Fibroblast of the aortic adventitia (primary cell): ENCODE results near the gene SP2. TPM values are rescaled to one million over a fixed set of nuclear protein-coding genes. Genes with fewer than 3 reads are reported as not detected.

ENCODE experiments used
- DNase-seq: peaks from one replicate; pipeline ENCODE4 v3.0.0-alpha.2; 2010; ENCODE audit warnings: low read depth
- H3K4me3 ChIP-seq: 2 replicates; pipeline ENCODE4 v1.5.1; 2011; ENCODE audit warnings: low read depth, mild to moderate bottlenecking, control low read depth, low read length, moderate library complexity
- total RNA-seq: library from RNA; depleted of rRNA; stranded (reverse); fragments of >200 nt; gene quantifications from 2 replicates; pipeline ENCODE4 v1.2.3, GENCODE V29; 2012; ENCODE audit warnings: low replicate concordance
- TF ChIP-seq, protein P1 (sequence below): IDR thresholded peaks from 2 replicates; pipeline ENCODE4 v1.5.1; 2011; ENCODE audit warnings: mild to moderate bottlenecking, low read length, control low read depth, inconsistent platforms; ENCODE audit not compliant: insufficient read depth

SP2 gene
- total RNA-seq, 1 donor, result 3.7 TPM

DNA sequence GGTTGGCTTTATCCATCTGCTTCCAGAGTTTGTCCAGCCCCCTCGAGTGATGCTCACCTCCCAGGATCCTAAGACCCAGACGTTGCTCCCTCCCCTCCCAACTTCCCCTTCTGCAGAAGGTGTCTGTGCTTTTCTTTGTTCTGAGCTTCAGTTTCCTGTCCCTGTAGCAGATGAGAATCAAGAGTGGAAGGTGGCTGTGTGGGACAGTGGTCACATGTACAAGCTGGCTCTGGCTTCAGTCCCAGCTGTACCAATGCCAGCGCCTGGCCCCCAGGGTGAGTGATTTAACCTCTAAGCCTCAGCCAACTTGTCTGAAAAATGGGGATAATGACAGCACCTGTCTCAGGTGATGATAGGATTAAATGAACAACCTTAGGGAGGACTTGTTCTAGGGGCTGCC lies 53.9 kb downstream of the SP2 start:
- no peak for DNase-seq
- TF ChIP-seq, protein P1, sequence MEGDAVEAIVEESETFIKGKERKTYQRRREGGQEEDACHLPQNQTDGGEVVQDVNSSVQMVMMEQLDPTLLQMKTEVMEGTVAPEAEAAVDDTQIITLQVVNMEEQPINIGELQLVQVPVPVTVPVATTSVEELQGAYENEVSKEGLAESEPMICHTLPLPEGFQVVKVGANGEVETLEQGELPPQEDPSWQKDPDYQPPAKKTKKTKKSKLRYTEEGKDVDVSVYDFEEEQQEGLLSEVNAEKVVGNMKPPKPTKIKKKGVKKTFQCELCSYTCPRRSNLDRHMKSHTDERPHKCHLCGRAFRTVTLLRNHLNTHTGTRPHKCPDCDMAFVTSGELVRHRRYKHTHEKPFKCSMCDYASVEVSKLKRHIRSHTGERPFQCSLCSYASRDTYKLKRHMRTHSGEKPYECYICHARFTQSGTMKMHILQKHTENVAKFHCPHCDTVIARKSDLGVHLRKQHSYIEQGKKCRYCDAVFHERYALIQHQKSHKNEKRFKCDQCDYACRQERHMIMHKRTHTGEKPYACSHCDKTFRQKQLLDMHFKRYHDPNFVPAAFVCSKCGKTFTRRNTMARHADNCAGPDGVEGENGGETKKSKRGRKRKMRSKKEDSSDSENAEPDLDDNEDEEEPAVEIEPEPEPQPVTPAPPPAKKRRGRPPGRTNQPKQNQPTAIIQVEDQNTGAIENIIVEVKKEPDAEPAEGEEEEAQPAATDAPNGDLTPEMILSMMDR, result no peak
- H3K4me3 ChIP-seq, result no peak overlapping the region

GRCh38 chr17:47950448-47950847 lies 54.4 kb downstream of the SP2 start:
- no peak overlapping the region for H3K4me3 ChIP-seq
- TF ChIP-seq, protein P1, result no peak
- DNase-seq, result no peak

DNA sequence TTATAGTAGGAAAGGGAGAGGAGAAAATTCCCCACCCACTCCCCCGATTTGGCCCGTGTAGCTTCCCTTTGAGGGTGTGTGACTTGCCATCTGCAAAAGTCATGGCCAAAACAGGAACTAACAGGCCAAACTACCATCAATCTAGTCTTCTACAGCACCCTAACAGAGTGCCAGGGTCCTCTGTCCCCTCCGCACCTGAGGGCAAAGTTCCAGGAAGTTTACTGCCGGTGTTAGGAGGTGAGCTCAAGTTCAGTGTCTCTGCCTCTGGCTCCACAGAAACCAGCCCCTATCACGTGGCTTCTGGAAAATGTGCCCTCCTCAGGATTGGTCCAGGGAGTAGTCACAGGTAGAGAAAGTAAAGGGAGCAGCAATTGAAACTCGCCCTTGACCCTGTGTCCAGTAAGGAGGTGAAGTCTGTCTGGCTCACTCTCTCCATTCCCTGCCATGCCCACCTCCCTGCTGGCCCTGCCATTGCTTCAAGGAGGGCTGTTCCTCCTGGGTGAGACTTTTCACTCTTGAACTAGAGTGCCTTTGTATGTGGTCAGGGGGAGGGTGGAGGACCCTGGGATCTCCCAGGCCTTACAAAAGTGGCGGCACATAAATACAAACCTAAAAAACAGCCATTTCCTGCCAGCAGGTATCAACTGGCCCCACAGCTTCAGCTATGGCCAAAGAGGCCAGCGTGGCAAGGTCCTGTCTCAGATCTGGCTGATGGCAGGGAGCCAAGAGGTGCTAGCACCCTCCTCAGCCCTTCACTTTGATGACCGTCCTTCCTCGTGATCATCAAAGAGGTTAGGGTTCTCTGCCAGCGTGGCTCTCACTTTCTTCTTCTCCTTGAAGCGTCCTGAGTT lies 56.4 kb downstream of the SP2 start:
- TF ChIP-seq, protein P1, result no peak
- no peak overlapping the region for H3K4me3 ChIP-seq
- DNase-seq, result no peak

DNA sequence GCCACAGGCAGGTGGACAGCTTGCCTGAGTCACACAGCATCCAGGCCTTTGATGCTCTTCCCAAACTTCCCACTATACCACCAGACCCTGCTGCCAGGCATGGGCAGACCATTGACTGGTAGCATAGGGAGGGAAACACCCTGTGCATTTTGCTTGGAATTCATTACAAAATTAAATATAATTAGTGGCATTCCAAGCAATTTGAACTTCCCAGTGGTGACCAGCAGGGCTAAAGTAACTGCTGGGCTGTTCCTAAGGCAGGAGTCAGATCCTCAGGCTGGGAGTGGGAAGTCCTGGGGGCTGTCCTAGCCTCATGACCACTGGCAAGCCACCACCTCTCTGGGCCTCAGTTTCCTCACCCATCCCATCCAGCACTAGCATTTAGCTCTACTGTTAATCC lies 57.9 kb downstream of the SP2 start:
- no peak overlapping the region for H3K4me3 ChIP-seq
- DNase-seq, result no peak
- TF ChIP-seq, protein P1, result peak; percentile 8

DNA sequence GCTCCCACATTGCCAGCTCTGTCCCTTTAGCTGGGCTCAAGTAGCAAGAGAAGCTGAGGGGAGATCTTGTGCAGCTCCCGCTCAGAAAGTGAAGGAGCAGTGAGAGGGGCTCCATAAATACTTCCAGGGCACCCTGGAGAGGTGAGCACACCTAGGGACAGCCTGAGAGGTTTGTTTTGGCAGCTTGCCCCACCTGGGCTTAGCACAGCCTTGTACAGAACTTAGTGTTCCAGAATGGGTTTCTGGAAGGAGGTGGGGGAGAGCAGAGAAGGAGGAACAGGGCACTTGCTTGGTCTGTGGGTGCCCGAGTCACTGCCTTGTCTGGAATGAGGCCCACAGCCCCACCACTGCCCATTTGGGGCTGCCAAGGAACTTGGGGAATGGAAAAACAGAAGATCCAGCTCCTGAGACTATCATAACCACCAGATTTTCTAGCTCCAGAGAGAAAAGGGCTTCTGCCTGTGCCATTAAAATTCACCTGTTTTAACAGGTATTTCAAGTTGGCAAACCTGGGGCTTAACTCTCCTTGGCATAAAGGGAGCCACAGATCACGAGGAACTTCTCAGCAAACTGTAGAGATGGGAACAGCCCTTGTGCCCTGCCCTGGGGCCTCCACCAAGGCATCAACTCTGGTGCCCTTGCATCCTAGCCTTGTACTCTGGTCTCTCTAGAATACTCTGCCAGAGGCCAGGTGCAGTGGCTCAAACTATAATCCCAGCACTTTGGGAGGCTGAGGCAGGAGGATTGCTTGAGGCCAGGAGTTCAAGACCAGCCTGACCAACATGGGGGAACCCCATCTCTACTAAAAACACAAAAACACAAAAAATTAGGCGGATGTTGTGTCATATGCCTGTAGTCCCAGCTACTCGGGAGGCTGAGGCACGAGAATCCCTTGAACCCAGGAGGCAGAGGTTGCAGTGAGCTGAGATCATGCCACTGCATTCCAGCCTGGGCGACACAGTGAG lies 59.7 kb downstream of the SP2 start:
- no peak overlapping the region for H3K4me3 ChIP-seq
- TF ChIP-seq, protein P1, result no peak
- peak; percentile 13 for DNase-seq

GRCh38 chr17:47956791-47957590 lies 61.0 kb downstream of the SP2 start:
- TF ChIP-seq, protein P1, result no peak
- no peak for DNase-seq
- H3K4me3 ChIP-seq, result no peak overlapping the region
